GM23338 (cell line): Measurements from ENCODE around the gene TLR1. TPM values are rescaled to one million over a fixed set of nuclear protein-coding genes. Genes with fewer than 3 reads are reported as not detected.

ENCODE experiments used
- ATAC-seq: fragments of 200-7000 bp; cut with Tn5 transposase; 3 replicates; pipeline ENCODE4 v1.9.1; 2020
- DNase-seq: peaks from one replicate; pipeline ENCODE4 v3.0.0-alpha.2; 2015; ENCODE audit warnings: low spot score
- H2AFZ ChIP-seq: fragments of 200-600 bp; sonication (generic); 2 replicates; pipeline ENCODE4 v1.8.0; 2016; ENCODE audit warnings: antibody characterized with exemption, mild to moderate bottlenecking, moderate library complexity
- H3F3A ChIP-seq: fragments of 200-600 bp; sonication (generic); replicated peaks from 2 replicates; pipeline ENCODE4 v1.8.0; 2017; ENCODE audit warnings: antibody characterized with exemption, mixed run types, low read depth
- H3K27ac ChIP-seq: fragments of 200-600 bp; sonication (generic); 2 replicates; pipeline ENCODE4 v1.6.1; 2016; ENCODE audit warnings: low read depth
- H3K27me3 ChIP-seq: fragments of 200-600 bp; sonication (generic); 2 replicates; pipeline ENCODE4 v1.8.0; 2016; ENCODE audit warnings: mild to moderate bottlenecking, mixed run types, moderate library complexity; ENCODE audit not compliant: insufficient read depth
- H3K36me3 ChIP-seq: fragments of 200-600 bp; sonication (generic); 2 replicates; pipeline ENCODE4 v1.8.0; 2016; ENCODE audit warnings: mild to moderate bottlenecking; ENCODE audit not compliant: insufficient read depth
- H3K4me1 ChIP-seq: fragments of 200-600 bp; sonication (generic); 2 replicates; pipeline ENCODE4 v1.8.0; 2016; ENCODE audit warnings: mild to moderate bottlenecking, moderate library complexity; ENCODE audit not compliant: insufficient read depth
- H3K4me2 ChIP-seq: fragments of 200-600 bp; sonication (generic); 2 replicates; pipeline ENCODE4 v1.7.1; 2017; ENCODE audit warnings: mixed run types
- H3K4me3 ChIP-seq: fragments of 200-600 bp; sonication (generic); 2 replicates; pipeline ENCODE4 v1.6.1; 2016; ENCODE audit warnings: mixed run types
- H3K79me2 ChIP-seq: fragments of 200-600 bp; sonication (generic); replicated peaks from 2 replicates; pipeline ENCODE4 v1.8.0; 2017; ENCODE audit warnings: mild to moderate bottlenecking; ENCODE audit not compliant: insufficient read depth
- H3K9me2 ChIP-seq: fragments of 200-600 bp; sonication (generic); 2 replicates; pipeline ENCODE4 v1.8.0; 2017; ENCODE audit not compliant: insufficient read depth
- H4K20me1 ChIP-seq: fragments of 200-600 bp; sonication (generic); replicated peaks from 2 replicates; pipeline ENCODE4 v1.8.0; 2017; ENCODE audit warnings: mild to moderate bottlenecking; ENCODE audit not compliant: insufficient read depth
- H3K27ac Mint-ChIP-seq: 2 replicates; pipeline ENCODE4 v1.8.0; 2020; ENCODE audit warnings: inconsistent platforms, mild to moderate bottlenecking, moderate library complexity, mixed read lengths
- H3K27me3 Mint-ChIP-seq: 3 replicates; pipeline ENCODE4 v1.8.0; 2022; ENCODE audit warnings: low read depth, mild to moderate bottlenecking, moderate library complexity, mixed read lengths, inconsistent platforms; ENCODE audit not compliant: insufficient read depth, poor library complexity
- H3K36me3 Mint-ChIP-seq: 3 replicates; pipeline ENCODE4 v1.8.0; 2021; ENCODE audit warnings: low read depth, mild to moderate bottlenecking, inconsistent platforms, moderate library complexity, mixed read lengths
- H3K4me1 Mint-ChIP-seq: 3 replicates; pipeline ENCODE4 v1.8.0; 2020; ENCODE audit warnings: mild to moderate bottlenecking, inconsistent platforms, mixed read lengths
- H3K4me3 Mint-ChIP-seq: 3 replicates; pipeline ENCODE4 v1.8.0; 2021; ENCODE audit warnings: moderate library complexity, mild to moderate bottlenecking, inconsistent platforms, mixed read lengths
- H3K9me3 Mint-ChIP-seq: 3 replicates; pipeline ENCODE4 v1.8.0; 2020; ENCODE audit warnings: moderate library complexity, mild to moderate bottlenecking, inconsistent platforms, mixed read lengths
- CTCF ChIP-seq, 2 experiments: fragments of 200-600 bp in 1 of 2; sonication (generic) in 1 of 2; conservative IDR thresholded peaks; 2 replicates each; pipeline versions ENCODE4 v1.5.1 to v1.6.1; 2016 to 2017; ENCODE audit warnings: antibody characterized with exemption in 2 of 2, low read depth in 2 of 2, mild to moderate bottlenecking in 2 of 2, moderate library complexity in 1 of 2
- ETS1 ChIP-seq: IDR thresholded peaks from 2 replicates; pipeline ENCODE4 v1.6.1; 2016; ENCODE audit warnings: antibody characterized with exemption
- EZH2 ChIP-seq: fragments of 200-600 bp; sonication (generic); IDR thresholded peaks from one replicate; pipeline ENCODE4 v1.8.0; 2017; ENCODE audit warnings: antibody characterized with exemption, mild to moderate bottlenecking, low read depth; ENCODE audit not compliant: unreplicated experiment
- EZH2phosphoT487 ChIP-seq: fragments of 200-600 bp; sonication (generic); IDR thresholded peaks from one replicate; pipeline ENCODE4 v1.8.1; 2018; ENCODE audit warnings: antibody characterized with exemption; ENCODE audit not compliant: unreplicated experiment
- JUNB ChIP-seq: IDR thresholded peaks from one replicate; pipeline ENCODE4 v1.6.1; 2016; ENCODE audit warnings: antibody characterized with exemption; ENCODE audit not compliant: unreplicated experiment
- POLR2AphosphoS5 ChIP-seq: IDR thresholded peaks from 2 replicates; pipeline ENCODE4 v1.6.1; 2016; ENCODE audit warnings: antibody characterized with exemption, low read depth
- REST ChIP-seq: IDR thresholded peaks from one replicate; pipeline ENCODE4 v1.6.1; 2018; ENCODE audit warnings: antibody characterized with exemption; ENCODE audit not compliant: unreplicated experiment
- STAT1 ChIP-seq: IDR thresholded peaks from one replicate; pipeline ENCODE4 v1.6.1; 2016; ENCODE audit warnings: antibody characterized with exemption; ENCODE audit not compliant: unreplicated experiment
- ZNF114 ChIP-seq: fragments of 250-450 bp; sonication (Bioruptor Pico); IDR thresholded peaks from 2 replicates; pipeline ENCODE4 v1.5.0; 2020; ENCODE audit warnings: mild to moderate bottlenecking, moderate library complexity
- ZNF331 ChIP-seq: fragments of 250-450 bp; sonication (Bioruptor Pico); IDR thresholded peaks from 2 replicates; pipeline ENCODE4 v1.5.0; 2020; ENCODE audit warnings: low read depth, mild to moderate bottlenecking, moderate library complexity
- polyA plus RNA-seq: library from polyadenylated mRNA; unstranded; fragments of >200 nt; fragmentation: Nextera tagmentation; extraction: Ambion mirVana; gene quantifications from 2 replicates; pipeline ENCODE4 v1.2.1, GENCODE V29; 2016
- total RNA-seq: library from RNA; depleted of rRNA; stranded (reverse); fragments of >200 nt; shearing (Covaris generic); gene quantifications from 2 replicates; pipeline ENCODE4 v1.2.3, GENCODE V29; 2014

Gene TLR1
- total and polyA plus RNA-seq, 2 experiments from 2014 or later, result 0.07 TPM; not detected in 1

- Histone ChIP-seq H3F3A (no peaks in the 10 kb centered on the region), H4K20me1 (no peaks in the 10 kb centered on the region), H3K4me2 (no peak overlapping the region), H3K4me1 (no peaks in the 10 kb centered on the region), H3K27me3 (no peaks in the 10 kb centered on the region), H3K79me2 (no peaks in the 10 kb centered on the region), H3K36me3 (no peaks in the 10 kb centered on the region), H2AFZ (no peak overlapping the region), H3K27ac (no peak overlapping the region), H3K9me2 (no peaks in the 10 kb centered on the region), H3K4me3 (no peak overlapping the region)
- DNase-seq (no peak), ATAC-seq (no peak)
- TF ChIP-seq EZH2phosphoT487 (no peak), JUNB (no peak), REST (no peak), EZH2 (no peak), CTCF (conservative IDR thresholded peaks at IDR 0.05; ENCODE audit: low read depth in 2 of 2) (no peak), POLR2AphosphoS5 (no peak)
- H3K36me3 Mint-ChIP-seq, result no peaks in the 10 kb centered on the region; the same call in 2 of the 3 replicates
- H3K27ac Mint-ChIP-seq, result no peak overlapping the region
- H3K9me3 Mint-ChIP-seq, result no peaks in the 10 kb centered on the region; the same call in 2 of the 3 replicates
- peaks cover 5% of the 10 kb centered on the region; the same call in 1 of the 3 replicates for H3K4me1 Mint-ChIP-seq
- no peak overlapping the region for H3K4me3 Mint-ChIP-seq
- peaks cover 5% of the 10 kb centered on the region for H3K27me3 Mint-ChIP-seq
These were observed 39.2 kb downstream of the TLR1 start for GRCh38 chr4:38765382-38765781.

GRCh38 chr4:38764277-38764676 is 40.3 kb downstream of the TLR1 start:
- Histone ChIP-seq H4K20me1 (no peaks in the 10 kb centered on the region), H3K79me2 (no peaks in the 10 kb centered on the region), H3K4me1 (no peaks in the 10 kb centered on the region), H3K36me3 (no peaks in the 10 kb centered on the region), H3K4me2 (no peak overlapping the region), H2AFZ (no peak overlapping the region), H3K4me3 (no peak overlapping the region), H3K27me3 (no peaks in the 10 kb centered on the region), H3F3A (no peaks in the 10 kb centered on the region), H3K9me2 (no peaks in the 10 kb centered on the region), H3K27ac (no peak overlapping the region)
- ATAC-seq (no peak), DNase-seq (no peak)
- H3K27ac Mint-ChIP-seq, result no peak overlapping the region
- H3K4me1 Mint-ChIP-seq, result peaks cover 5% of the 10 kb centered on the region; the same call in 1 of the 3 replicates
- peaks cover 4% of the 10 kb centered on the region for H3K27me3 Mint-ChIP-seq
- no peaks in the 10 kb centered on the region for H3K9me3 Mint-ChIP-seq
- H3K36me3 Mint-ChIP-seq, result no peaks in the 10 kb centered on the region; the same call in 2 of the 3 replicates
- no peak overlapping the region for H3K4me3 Mint-ChIP-seq
- TF ChIP-seq EZH2phosphoT487 (no peak), ZNF331 (CRISPR knock-in tag) (no peak), JUNB (no peak), ZNF114 (CRISPR knock-in tag) (no peak), EZH2 (no peak), CTCF (conservative IDR thresholded peaks at IDR 0.05; ENCODE audit: low read depth in 2 of 2) (no peak), REST (no peak), STAT1 (no peak), ETS1 (no peak)
